ENCODE results near the gene CIAO3. TPM values are rescaled to one million over a fixed set of nuclear protein-coding genes. Genes with fewer than 3 reads are reported as not detected.

Gene CIAO3
- total and polyA plus RNA-seq, 12 donors = 18.7 to 62.9 (median 26.1) TPM

GRCh38 chr16:735982-736453 is 4.8 kb downstream of the CIAO3 start:
- 90 to 91% methylated on average over 13 of the region's 13 CpGs for WGBS, 2 donors
- Histone ChIP-seq H3K27me3 (no peaks in the 10 kb centered on the region), H3K4me1 (peaks cover 7 to 14% (median 11%) of the 10 kb centered on the region in 9 donors), H3K27ac (no peak overlapping the region), H3K36me3 (peaks cover 0 to 83% (median 34%) of the 10 kb centered on the region in 9 donors), H3K4me3 (no peak overlapping the region), H3K9me3 (no peaks in the 10 kb centered on the region)
- TF ChIP-seq, protein P1, sequence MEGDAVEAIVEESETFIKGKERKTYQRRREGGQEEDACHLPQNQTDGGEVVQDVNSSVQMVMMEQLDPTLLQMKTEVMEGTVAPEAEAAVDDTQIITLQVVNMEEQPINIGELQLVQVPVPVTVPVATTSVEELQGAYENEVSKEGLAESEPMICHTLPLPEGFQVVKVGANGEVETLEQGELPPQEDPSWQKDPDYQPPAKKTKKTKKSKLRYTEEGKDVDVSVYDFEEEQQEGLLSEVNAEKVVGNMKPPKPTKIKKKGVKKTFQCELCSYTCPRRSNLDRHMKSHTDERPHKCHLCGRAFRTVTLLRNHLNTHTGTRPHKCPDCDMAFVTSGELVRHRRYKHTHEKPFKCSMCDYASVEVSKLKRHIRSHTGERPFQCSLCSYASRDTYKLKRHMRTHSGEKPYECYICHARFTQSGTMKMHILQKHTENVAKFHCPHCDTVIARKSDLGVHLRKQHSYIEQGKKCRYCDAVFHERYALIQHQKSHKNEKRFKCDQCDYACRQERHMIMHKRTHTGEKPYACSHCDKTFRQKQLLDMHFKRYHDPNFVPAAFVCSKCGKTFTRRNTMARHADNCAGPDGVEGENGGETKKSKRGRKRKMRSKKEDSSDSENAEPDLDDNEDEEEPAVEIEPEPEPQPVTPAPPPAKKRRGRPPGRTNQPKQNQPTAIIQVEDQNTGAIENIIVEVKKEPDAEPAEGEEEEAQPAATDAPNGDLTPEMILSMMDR (IDR thresholded peaks at IDR 0.05) = no peak
- intact Hi-C loops (cut with DNase I) = no loop called here
- no peak for DNase-seq
- no peak for ATAC-seq

- no peaks in the 10 kb centered on the region for H3K27me3 ChIP-seq
- H3K36me3 ChIP-seq = peaks cover 0 to 90% (median 34%) of the 10 kb centered on the region in 9 donors
- no peak overlapping the region for H3K4me3 ChIP-seq
- no peak for ATAC-seq
- H3K27ac ChIP-seq = no peak overlapping the region
- no peak for DNase-seq
- intact Hi-C loops (cut with DNase I) = no loop called here
- WGBS, 2 donors = 95 to 96% methylated on average over 25 of the region's 25 CpGs
- H3K9me3 ChIP-seq = no peaks in the 10 kb centered on the region
- peaks cover 5 to 11% (median 9%) of the 10 kb centered on the region in 9 donors for H3K4me1 ChIP-seq
- TF ChIP-seq, protein P1 (IDR thresholded peaks at IDR 0.05) = no peak
Observed at GRCh38 chr16:734981-735881, 5.6 kb downstream of the CIAO3 start.

DNA sequence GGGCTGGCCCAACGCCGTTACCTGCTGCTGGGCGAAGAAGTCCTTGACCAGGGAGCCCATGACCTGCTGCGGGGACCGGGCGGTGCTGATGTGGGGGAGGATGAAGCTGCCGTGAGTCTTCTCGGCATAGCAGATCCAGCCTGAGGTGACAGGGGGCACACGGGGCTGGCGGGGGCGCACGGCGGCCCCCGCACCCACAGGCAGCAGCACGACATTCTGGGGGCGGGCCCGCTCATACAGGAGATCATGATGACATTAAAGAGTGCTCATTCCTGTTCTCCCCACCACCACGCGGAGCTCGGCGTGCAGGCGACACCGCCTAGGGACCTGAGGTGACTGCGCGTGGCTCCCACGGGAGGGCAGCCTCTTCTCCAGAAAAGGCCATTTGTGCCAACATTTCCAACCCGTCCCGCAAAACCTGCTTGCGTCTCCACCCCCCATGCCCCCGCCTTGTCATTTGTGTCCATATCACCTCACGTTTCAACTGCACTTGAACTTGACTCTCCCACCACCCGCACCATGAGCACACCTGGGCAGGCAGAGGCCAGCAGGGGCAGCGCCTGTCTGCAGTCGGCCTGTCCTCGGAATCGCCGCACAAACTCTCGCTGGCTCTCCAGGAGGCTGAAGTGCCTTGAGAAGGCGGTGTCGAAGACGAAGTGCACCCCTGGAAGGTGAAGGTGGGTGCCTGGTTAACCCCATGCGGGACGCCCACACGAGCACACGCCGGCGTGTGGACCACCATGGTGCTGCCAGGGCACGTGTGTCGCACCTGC is 6.4 kb downstream of the CIAO3 start:
- intact Hi-C loops (cut with DNase I) = no loop called here
- peaks cover 0 to 3% (median under 1%) of the 10 kb centered on the region in 9 donors for H3K4me1 ChIP-seq
- no peaks in the 10 kb centered on the region for H3K9me3 ChIP-seq
- no peaks in the 10 kb centered on the region for H3K27me3 ChIP-seq
- peaks cover 0 to 94% (median 34%) of the 10 kb centered on the region in 9 donors for H3K36me3 ChIP-seq
- TF ChIP-seq, protein P1 (IDR thresholded peaks at IDR 0.05) = no peak
- WGBS, 2 donors = 91 to 93% methylated on average over 49 of the region's 49 CpGs
- DNase-seq (peak in 1 of 2 donors; percentile 19), ATAC-seq (no peak)
- no peak overlapping the region for H3K4me3 ChIP-seq
- no peak overlapping the region for H3K27ac ChIP-seq
